Epidermal melanocyte (primary cell): ENCODE results near the gene ZNF618.

Experiments used
- DNase-seq: peaks from one replicate; pipeline ENCODE4 v3.0.0; 2011; ENCODE audit warnings: low spot score; ENCODE audit not compliant: insufficient read length

The ZNF618 gene

GRCh38 chr9:113932906-113933584 is 56.9 kb downstream of the ZNF618 start:
- DNase-seq = no peak

GRCh38 chr9:113933671-113934070 is 57.6 kb downstream of the ZNF618 start:
- DNase-seq = no peak

GRCh38 chr9:113934167-113934828 is 58.2 kb downstream of the ZNF618 start:
- no peak for DNase-seq

GRCh38 chr9:113934829-113935676 is 58.9 kb downstream of the ZNF618 start:
- DNase-seq = no peak

GRCh38 chr9:113935677-113936380 is 59.7 kb downstream of the ZNF618 start:
- no peak for DNase-seq

- no peak for DNase-seq
Observed at GRCh38 chr9:113940077-113940476, 64.0 kb downstream of the ZNF618 start.

- DNase-seq = no peak
Observed at GRCh38 chr9:113941056-113941455, 64.9 kb downstream of the ZNF618 start.

GRCh38 chr9:113941526-113941925 is 65.4 kb downstream of the ZNF618 start:
- DNase-seq = no peak

- no peak for DNase-seq
Observed at GRCh38 chr9:113943112-113944009, 67.3 kb downstream of the ZNF618 start.

- DNase-seq = no peak
Observed at GRCh38 chr9:113945784-113946183, 69.7 kb downstream of the ZNF618 start.

- no peak for DNase-seq
Observed at GRCh38 chr9:113946496-113947115, 70.5 kb downstream of the ZNF618 start.

- no peak for DNase-seq
Observed at GRCh38 chr9:113947941-113948340, 71.8 kb downstream of the ZNF618 start.

GRCh38 chr9:113948891-113949570 is 72.9 kb downstream of the ZNF618 start:
- no peak for DNase-seq

- DNase-seq = no peak
Observed at GRCh38 chr9:113949571-113950078, 73.5 kb downstream of the ZNF618 start.

GRCh38 chr9:113950195-113951031 is 74.3 kb downstream of the ZNF618 start:
- DNase-seq = no peak

- DNase-seq = no peak
Observed at GRCh38 chr9:113951032-113951372, 74.9 kb downstream of the ZNF618 start.

- DNase-seq = no peak
Observed at GRCh38 chr9:113952676-113953075, 76.6 kb downstream of the ZNF618 start.

GRCh38 chr9:113953531-113953930 is 77.4 kb downstream of the ZNF618 start:
- DNase-seq = no peak

GRCh38 chr9:113954591-113954990 is 78.5 kb downstream of the ZNF618 start:
- no peak for DNase-seq
